PC-3 (cell line): ENCODE data around the gene TBXAS1. TPM values are rescaled to one million over a fixed set of nuclear protein-coding genes. Genes with fewer than 3 reads are reported as not detected.

Source experiments
- ATAC-seq: fragments of 200-7000 bp; cut with Tn5 transposase; 2 replicates; pipeline ENCODE4 v1.9.1; 2020; ENCODE audit warnings: mild to moderate bottlenecking, moderate library complexity
- BruUV-seq: library from RNA; stranded (reverse); fragments of 400-500 nt; replicated peaks from 2 replicates; lab custom pipeline; 2021; lab: Mats Ljungman, UMichigan
- CTCF ChIA-PET: fragments of 300-600 bp; sonication (Branson Sonifier 250); formaldehyde crosslinking; loops from one replicate; lab custom pipeline; 2022; ENCODE audit warnings: antibody characterized with exemption; lab: Charles Lee
- POLR2A ChIA-PET: fragments of 300-600 bp; sonication (Branson Sonifier 250); formaldehyde crosslinking; loops from one replicate; lab custom pipeline; 2022; ENCODE audit warnings: antibody characterized with exemption; ENCODE audit not compliant: unreplicated experiment; lab: Charles Lee
- DNase-seq: peaks from one replicate; pipeline ENCODE4 v3.0.0-alpha.2; 2015
- H2AFZ ChIP-seq: fragments of 300-600 bp; sonication (generic); 2 replicates; pipeline ENCODE4 v1.6.0; 2016; ENCODE audit warnings: antibody characterized with exemption, low read length
- H3F3A ChIP-seq: fragments of 300-600 bp; sonication (generic); one replicate; pipeline ENCODE4 v1.6.0; 2017; ENCODE audit warnings: antibody characterized with exemption, low read length, control low read depth, mild to moderate bottlenecking; ENCODE audit not compliant: unreplicated experiment
- H3K27ac ChIP-seq: fragments of 300-600 bp; sonication (generic); 2 replicates; pipeline ENCODE4 v1.5.1; 2016; ENCODE audit warnings: mild to moderate bottlenecking, low read length
- H3K27me3 ChIP-seq: fragments of 300-600 bp; sonication (generic); 2 replicates; pipeline ENCODE4 v1.6.1; 2016; ENCODE audit warnings: low read length, mixed read lengths
- H3K36me3 ChIP-seq: fragments of 300-600 bp; sonication (generic); 2 replicates; pipeline ENCODE4 v1.6.1; 2016; ENCODE audit warnings: low read depth, mixed run types, low read length, mixed read lengths
- H3K4me1 ChIP-seq: fragments of 300-600 bp; sonication (generic); 2 replicates; pipeline ENCODE4 v1.5.1; 2016; ENCODE audit warnings: low read length; ENCODE audit not compliant: insufficient read depth
- H3K4me2 ChIP-seq: fragments of 300-600 bp; sonication (generic); 2 replicates; pipeline ENCODE4 v1.6.0; 2016; ENCODE audit warnings: low read length
- H3K4me3 ChIP-seq: fragments of 300-600 bp; sonication (generic); 2 replicates; pipeline ENCODE4 v1.5.1; 2016; ENCODE audit warnings: mild to moderate bottlenecking, low read length, mixed read lengths
- H3K79me2 ChIP-seq: fragments of 300-600 bp; sonication (generic); 2 replicates; pipeline ENCODE4 v1.6.1; 2017; ENCODE audit warnings: low read length, mixed read lengths
- H3K9ac ChIP-seq: fragments of 300-600 bp; sonication (generic); 2 replicates; pipeline ENCODE4 v1.6.0; 2016; ENCODE audit warnings: mild to moderate bottlenecking, low read length
- H3K9me2 ChIP-seq: fragments of 300-600 bp; sonication (generic); replicated peaks from 2 replicates; pipeline ENCODE4 v1.6.1; 2016; ENCODE audit warnings: mixed run types, low read length, mixed read lengths
- H3K9me3 ChIP-seq: fragments of 300-600 bp; sonication (generic); 2 replicates; pipeline ENCODE4 v1.6.1; 2016; ENCODE audit warnings: low read length, mixed read lengths
- H4K20me1 ChIP-seq: fragments of 300-600 bp; sonication (generic); 2 replicates; pipeline ENCODE4 v1.6.1; 2016; ENCODE audit warnings: low read length, mixed read lengths
- CTCF ChIP-seq: fragments of 300-600 bp; sonication (generic); conservative IDR thresholded peaks from 2 replicates; pipeline ENCODE4 v1.5.1; 2017; ENCODE audit warnings: antibody characterized with exemption, low read depth, mild to moderate bottlenecking, low read length
- EZH2 ChIP-seq: fragments of 300-600 bp; sonication (generic); IDR thresholded peaks from one replicate; pipeline ENCODE4 v1.6.1; 2017; ENCODE audit warnings: antibody characterized with exemption, mild to moderate bottlenecking, low read length; ENCODE audit not compliant: unreplicated experiment
- EZH2phosphoT487 ChIP-seq: fragments of 300-600 bp; sonication (generic); IDR thresholded peaks from 2 replicates; pipeline ENCODE4 v1.6.1; 2018; ENCODE audit warnings: mild to moderate bottlenecking, antibody characterized with exemption, low read length, borderline replicate concordance
- intact Hi-C: fragments of 100-400 bp; cut with micrococcal nuclease; formaldehyde crosslinking; loops from 2 replicates; pipeline ENCODE4 v1.9.0; 2023
- total RNA-seq: library from RNA; depleted of rRNA; stranded (reverse); fragments of >200 nt; gene quantifications from 2 replicates; pipeline ENCODE4 v1.2.3, GENCODE V29; 2014

The TBXAS1 gene
- total RNA-seq, 1 experiment from 2014 or later = 21.8 TPM

DNA sequence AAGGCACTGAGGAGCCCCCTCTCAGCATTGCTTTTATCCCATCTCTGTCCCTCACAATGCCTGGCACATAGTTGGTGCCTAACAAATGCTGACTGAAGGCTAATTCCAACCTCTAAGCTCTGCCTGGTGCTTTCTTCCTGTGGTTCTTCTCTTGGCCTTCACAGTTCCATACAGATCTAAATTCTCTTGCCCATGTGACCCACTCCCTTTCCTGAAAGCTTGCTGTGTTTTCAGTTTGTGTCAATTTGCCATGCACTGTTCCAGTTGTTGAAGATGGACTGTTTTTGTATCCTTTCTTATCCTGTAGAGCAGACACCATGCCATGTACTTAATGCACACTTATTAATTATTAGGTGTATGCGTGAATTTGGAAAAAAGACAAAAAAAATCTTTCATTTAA, 9.2 kb downstream of the TBXAS1 start:
- ChIA-PET CTCF (no interaction called here), POLR2A (no interaction called here)
- no peak for ATAC-seq
- no TSS peak for BruUV-seq
- H3F3A ChIP-seq = no peaks in the 10 kb centered on the region
- no peak overlapping the region for H2AFZ ChIP-seq
- H4K20me1 ChIP-seq = no peaks in the 10 kb centered on the region
- H3K9ac ChIP-seq = no peak overlapping the region
- H3K9me3 ChIP-seq = no peaks in the 10 kb centered on the region
- H3K27me3 ChIP-seq = no peaks in the 10 kb centered on the region
- H3K79me2 ChIP-seq = no peaks in the 10 kb centered on the region
- H3K4me2 ChIP-seq = no peak overlapping the region
- no peaks in the 10 kb centered on the region for H3K4me1 ChIP-seq
- no peak overlapping the region for H3K4me3 ChIP-seq
- DNase-seq = no peak
- H3K27ac ChIP-seq = no peak overlapping the region
- intact Hi-C loops = no loop called here
- TF ChIP-seq EZH2phosphoT487 (no peak), EZH2 (no peak), CTCF (no peak)
- no peaks in the 10 kb centered on the region for H3K36me3 ChIP-seq
- H3K9me2 ChIP-seq = no peaks in the 10 kb centered on the region

- CTCF ChIA-PET = no interaction called here
- POLR2A ChIA-PET = no interaction called here
- Histone ChIP-seq H3K9ac (no peak overlapping the region), H3K9me3 (no peaks in the 10 kb centered on the region), H3K4me2 (no peak overlapping the region), H2AFZ (no peak overlapping the region), H3K9me2 (no peaks in the 10 kb centered on the region), H3K36me3 (no peaks in the 10 kb centered on the region), H3K27ac (no peak overlapping the region), H3K4me1 (no peaks in the 10 kb centered on the region), H3K27me3 (no peaks in the 10 kb centered on the region), H3K4me3 (no peak overlapping the region), H3K79me2 (no peaks in the 10 kb centered on the region), H3F3A (no peaks in the 10 kb centered on the region), H4K20me1 (no peaks in the 10 kb centered on the region)
- TF ChIP-seq EZH2 (no peak), EZH2phosphoT487 (no peak), CTCF (no peak)
- BruUV-seq = no TSS peak
- ATAC-seq (no peak), DNase-seq (no peak)
- intact Hi-C loops = no loop called here
These were observed 9.8 kb downstream of the TBXAS1 start for GRCh38 chr7:139838876-139839275.

- Histone ChIP-seq H3K36me3 (no peaks in the 10 kb centered on the region), H3K9me3 (no peaks in the 10 kb centered on the region), H2AFZ (no peak overlapping the region), H3K79me2 (no peaks in the 10 kb centered on the region), H3K9me2 (no peaks in the 10 kb centered on the region), H4K20me1 (no peaks in the 10 kb centered on the region), H3K9ac (no peak overlapping the region), H3K27ac (no peak overlapping the region), H3K27me3 (no peaks in the 10 kb centered on the region), H3K4me2 (no peak overlapping the region), H3K4me3 (no peak overlapping the region), H3F3A (no peaks in the 10 kb centered on the region), H3K4me1 (no peaks in the 10 kb centered on the region)
- BruUV-seq = no TSS peak
- ChIA-PET CTCF (no interaction called here), POLR2A (no interaction called here)
- TF ChIP-seq EZH2 (no peak), CTCF (no peak), EZH2phosphoT487 (no peak)
- no peak for DNase-seq
- ATAC-seq = no peak
- intact Hi-C loops = no loop called here
These were observed 11.7 kb downstream of the TBXAS1 start for GRCh38 chr7:139840776-139841175.
